ENCODE data around the gene HSPA1A.
"Not testable (repeated sequence)": the region's sequence is repeated elsewhere in the genome, so short reads cannot be mapped to it uniquely, and the experiment has no call there.

HSPA1A gene

GRCh38 chr6:31781244-31782125, 33.9 kb upstream of the HSPA1A start:
- DNase-seq (ENCODE audit: low spot score) (no peak), FAIRE-seq (no peak)

GRCh38 chr6:31782126-31782855, 33.1 kb upstream of the HSPA1A start:
- DNase-seq (ENCODE audit: low spot score) (no peak), FAIRE-seq (no peak)

DNA sequence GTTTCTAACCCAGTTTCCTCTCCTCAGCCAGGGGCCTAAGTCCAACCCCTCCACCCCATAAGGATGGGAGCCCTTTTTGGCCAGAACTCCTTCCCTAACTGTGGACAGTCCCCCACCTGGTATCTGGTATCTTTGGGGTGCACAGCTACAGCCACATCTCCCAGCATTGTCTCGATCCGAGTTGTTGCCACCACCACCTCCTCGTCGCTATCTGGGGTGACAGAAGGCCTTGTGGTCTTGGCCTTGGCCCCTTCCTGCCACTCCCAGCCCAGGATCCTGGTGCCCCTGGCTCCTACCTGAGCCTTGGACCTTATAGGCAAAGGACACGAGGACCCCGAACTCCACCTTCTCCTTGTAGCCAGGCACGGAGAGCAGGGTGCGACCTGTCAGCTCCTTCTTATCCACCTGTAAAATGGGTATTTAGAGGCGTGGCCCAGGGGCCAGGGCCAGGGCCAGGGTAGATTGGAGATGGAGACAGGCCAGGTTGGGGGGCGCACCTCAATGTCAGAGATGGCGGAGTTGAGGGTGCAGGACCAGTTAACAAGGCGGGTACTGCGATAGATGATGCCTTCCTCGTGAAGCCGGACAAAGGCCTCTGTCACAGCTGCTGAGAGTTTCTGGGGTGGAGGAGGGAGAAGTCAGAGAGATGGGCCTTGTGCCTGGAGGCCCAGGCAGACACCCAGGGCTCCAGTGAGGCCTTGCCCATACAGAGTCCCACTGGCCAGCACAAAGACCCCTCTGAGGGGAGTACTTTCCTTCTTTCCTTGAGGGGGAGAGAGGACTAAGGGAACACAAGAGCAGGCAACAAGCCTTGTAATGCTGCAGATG, 31.0 kb upstream of the HSPA1A start:
- no peak for FAIRE-seq

GRCh38 chr6:31785475-31785874, 29.9 kb upstream of the HSPA1A start:
- no peak for FAIRE-seq
- DNase-seq (ENCODE audit: low spot score): no peak

More for the DNA sequence above, 31.0 kb upstream of the HSPA1A start:
- DNase-seq (ENCODE audit: low spot score): no peak

DNA sequence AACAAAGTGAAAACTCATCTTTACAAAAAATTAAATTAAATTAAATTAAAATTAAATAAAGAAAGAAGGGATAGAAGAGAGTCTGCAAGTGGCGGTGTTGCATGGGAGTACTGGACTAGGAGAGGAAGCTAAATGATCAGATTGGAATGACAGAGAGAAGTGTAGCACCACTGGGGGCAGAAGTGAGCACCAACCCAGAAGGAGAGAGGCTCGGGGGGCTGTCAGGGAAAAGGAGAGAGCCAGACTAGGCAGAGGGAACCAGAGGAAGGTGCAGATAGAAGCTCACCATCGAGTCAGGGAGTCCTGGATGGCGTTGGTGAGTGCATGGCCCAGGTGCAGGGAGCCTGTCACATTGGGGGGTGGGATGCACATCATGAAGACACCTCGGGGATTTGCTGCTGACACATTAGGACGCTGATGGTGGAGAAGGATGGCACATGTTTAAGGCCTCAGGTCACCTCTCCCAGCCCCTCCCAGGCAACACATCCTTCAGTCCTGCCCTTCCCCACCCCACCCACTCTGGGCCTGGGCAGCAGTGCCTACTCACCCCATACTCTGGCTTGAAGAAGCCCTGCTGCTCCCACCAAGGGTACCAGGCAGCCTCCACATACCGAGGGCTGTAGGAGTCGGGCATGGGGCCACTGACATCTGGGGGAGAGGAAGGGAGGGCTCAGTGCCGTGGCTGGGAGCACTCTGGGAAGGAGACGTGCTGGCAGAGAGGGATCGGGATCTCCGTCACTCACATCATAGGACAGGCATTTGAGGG, 23.8 kb upstream of the HSPA1A start:
- FAIRE-seq (no peak), DNase-seq (ENCODE audit: low spot score) (peak; percentile 60)

GRCh38 chr6:31792090-31792374, 23.3 kb upstream of the HSPA1A start:
- FAIRE-seq (no peak), DNase-seq (ENCODE audit: low spot score) (no peak)

- FAIRE-seq (no peak), DNase-seq (ENCODE audit: low spot score) (peak; percentile 45)
Observed at GRCh38 chr6:31792761-31793171, 22.6 kb upstream of the HSPA1A start.

DNA sequence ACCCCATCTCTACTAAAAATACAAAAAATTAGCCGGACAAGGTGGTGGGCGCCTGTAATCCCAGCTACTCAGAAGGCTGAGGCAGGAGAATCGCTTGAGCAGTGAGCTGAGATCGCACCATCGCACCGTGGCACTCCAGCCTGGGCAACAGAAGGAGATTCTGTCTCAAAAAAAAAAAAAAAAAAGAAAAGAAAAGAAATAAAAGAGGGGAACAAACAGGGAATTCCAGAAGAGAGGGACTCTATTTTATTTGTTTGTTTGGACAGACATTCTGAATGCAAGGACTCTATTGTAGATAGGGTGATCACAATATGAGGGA, 21.5 kb upstream of the HSPA1A start:
- FAIRE-seq; DNase-seq (ENCODE audit: low spot score): not testable (repeated sequence)

GRCh38 chr6:31794294-31794865, 21.0 kb upstream of the HSPA1A start:
- FAIRE-seq (no peak), DNase-seq (ENCODE audit: low spot score) (no peak)

GRCh38 chr6:31794866-31795615, 20.3 kb upstream of the HSPA1A start:
- no peak for DNase-seq (ENCODE audit: low spot score)
- FAIRE-seq: no peak

DNA sequence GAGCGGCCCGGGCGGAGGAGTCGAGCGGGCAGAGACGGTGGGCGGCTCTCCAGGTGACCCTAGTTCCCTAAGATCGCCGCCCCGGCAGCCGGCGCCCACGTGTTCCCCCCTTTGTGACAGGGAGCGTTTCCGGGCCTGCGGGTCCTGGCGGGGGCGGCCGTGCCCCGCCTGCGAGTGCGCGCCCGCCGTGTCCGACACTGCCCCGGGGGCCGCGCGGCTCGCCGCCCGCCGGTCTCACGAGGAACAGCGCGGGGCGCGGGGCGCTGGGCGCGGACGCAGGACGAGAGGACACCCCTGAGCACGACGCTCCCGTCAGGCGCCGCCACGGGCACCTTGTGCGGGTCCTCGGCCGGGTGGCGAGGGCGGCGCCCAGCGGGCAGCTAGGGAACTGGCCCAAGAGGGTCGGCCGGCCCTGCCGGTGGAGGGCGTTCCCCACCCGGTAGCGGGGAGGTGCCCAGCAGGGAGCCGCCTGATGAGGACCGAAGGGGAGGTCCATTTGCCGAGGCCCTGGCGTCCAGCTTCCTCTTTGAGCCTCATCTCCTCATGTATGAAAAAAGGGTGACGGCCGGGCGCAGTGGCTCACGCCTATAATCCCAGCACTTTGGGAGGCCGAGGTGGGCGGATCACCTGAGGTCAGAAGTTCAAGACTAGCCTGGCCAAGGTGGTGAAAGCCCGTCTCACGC, 19.6 kb upstream of the HSPA1A start, which contains the start of gene VARS1:
TSS of gene VARS1 (minus strand) at position 137 of the 683 bp plus-strand sequence. CDS start 535 bp downstream, outside the sequence.
- DNase-seq (ENCODE audit: low spot score): peak; percentile 97
- FAIRE-seq: no peak

- FAIRE-seq: no peak
- no peak for DNase-seq (ENCODE audit: low spot score)
Observed at GRCh38 chr6:31796993-31797385, 18.4 kb upstream of the HSPA1A start.

- FAIRE-seq: no peak
- no peak for DNase-seq (ENCODE audit: low spot score)
Observed at GRCh38 chr6:31797588-31797987, 17.8 kb upstream of the HSPA1A start.

- FAIRE-seq (no peak), DNase-seq (ENCODE audit: low spot score) (no peak)
Observed at GRCh38 chr6:31799781-31800180, 15.6 kb upstream of the HSPA1A start.

DNA sequence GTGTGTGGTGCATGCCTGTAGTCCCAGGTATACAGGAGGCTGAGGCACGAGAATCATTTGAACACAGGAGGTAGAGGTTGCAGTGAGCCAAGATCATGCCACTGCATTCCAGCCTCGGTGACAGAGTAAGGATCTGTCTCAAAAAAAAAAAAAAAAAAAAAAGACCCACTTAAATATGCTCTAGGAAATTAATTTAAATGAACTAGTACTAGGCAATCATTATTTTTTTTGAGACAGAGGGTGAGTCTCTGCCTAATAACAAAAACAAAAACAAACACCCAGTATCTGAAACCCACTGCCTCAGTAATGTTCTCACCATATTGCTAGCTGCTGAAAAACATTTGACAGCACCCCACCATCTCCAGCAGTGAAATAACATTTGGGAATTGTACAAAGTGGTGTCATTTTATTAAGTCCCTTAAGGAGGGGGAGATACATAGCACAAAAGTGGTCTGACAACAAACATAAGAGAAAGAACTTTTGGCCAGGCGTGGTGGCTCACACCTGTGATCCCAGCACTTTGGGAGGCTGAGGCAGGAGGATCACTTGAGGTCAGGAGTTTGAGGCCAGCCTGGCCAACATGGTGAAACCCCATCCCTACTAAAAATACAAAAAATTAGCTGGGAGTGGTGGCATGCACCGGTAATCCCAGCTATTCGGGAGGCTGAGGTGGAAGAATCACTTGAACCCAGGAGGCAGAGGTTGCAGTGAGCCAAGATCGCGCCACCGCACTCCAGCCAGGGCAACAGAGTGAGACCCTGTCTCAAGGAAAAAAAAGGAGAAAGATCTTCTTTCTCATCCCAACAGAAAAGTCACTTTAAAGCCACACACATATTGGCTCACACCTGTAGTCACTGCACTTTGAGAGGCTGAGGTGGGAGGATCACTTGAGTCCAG, 14.1 kb upstream of the HSPA1A start:
- DNase-seq (ENCODE audit: low spot score); FAIRE-seq: not testable (repeated sequence)

GRCh38 chr6:31805939-31806469, 9.3 kb upstream of the HSPA1A start:
- DNase-seq (ENCODE audit: low spot score) (no peak), FAIRE-seq (no peak)

- peak; percentile 99 for DNase-seq (ENCODE audit: low spot score)
- FAIRE-seq: no peak
Observed at GRCh38 chr6:31806470-31807272, 8.7 kb upstream of the HSPA1A start, which contains the start of gene LSM2. Gene LSM2 (minus strand): TSS chr6:31806966. CDS start chr6:31806757, 209 bp downstream.
